Esophagus muscularis mucosa (tissue), 4 donors: ENCODE measurements around the gene IER5. TPM values are rescaled to one million over a fixed set of nuclear protein-coding genes. Genes with fewer than 3 reads are reported as not detected.
"Not testable (repeated sequence)": the region's sequence is repeated elsewhere in the genome, so short reads cannot be mapped to it uniquely, and the experiment has no call there.

Experiments used
- DNase-seq: peaks from one replicate; pipeline ENCODE4 v3.0.0-alpha.2; 2017; ENCODE audit errors: extremely low spot score
- H3K27ac ChIP-seq, 4 donors: fragments of 200-600 bp; sonication (generic); replicated peaks in 1 of 4; 1 replicate in 3 of 4; 2 replicates in 1 of 4; pipeline ENCODE4 v1.5.1; 2016 to 2019; ENCODE audit warnings: mild to moderate bottlenecking in 1 of 4
- H3K27me3 ChIP-seq, 4 donors: fragments of 200-600 bp; sonication (generic); one replicate each; pipeline versions ENCODE4 v1.5.1 to v1.6.0; 2016 to 2019
- H3K36me3 ChIP-seq, 4 donors: fragments of 200-600 bp; sonication (generic); one replicate each; pipeline ENCODE4 v1.5.1; 2016 to 2019
- H3K4me1 ChIP-seq, 4 donors: fragments of 200-600 bp; sonication (generic); one replicate each; pipeline ENCODE4 v1.5.1; 2016 to 2019
- H3K4me3 ChIP-seq, 4 donors: fragments of 200-600 bp; sonication (generic); 1 replicate in 2 of 4; 2 replicates in 2 of 4; pipeline ENCODE4 v1.5.1; 2016 to 2019; ENCODE audit warnings: mild to moderate bottlenecking in 4 of 4, moderate library complexity in 1 of 4
- H3K9me3 ChIP-seq, 4 donors: fragments of 200-600 bp; sonication (generic); 1 replicate in 3 of 4; 2 replicates in 1 of 4; pipeline ENCODE4 v1.5.1; 2016 to 2019
- EP300 ChIP-seq: sonication (generic); formaldehyde crosslinking; IDR thresholded peaks from one replicate; pipeline ENCODE4 v1.6.1; 2017; ENCODE audit warnings: antibody characterized with exemption
- POLR2A ChIP-seq: fragments of 450-650 bp; IDR thresholded peaks from one replicate; pipeline ENCODE4 v1.6.1; 2017; ENCODE audit warnings: antibody characterized with exemption, moderate library complexity, mild to moderate bottlenecking, low read depth
- POLR2AphosphoS5 ChIP-seq, 2 donors: sonication (generic); formaldehyde crosslinking; IDR thresholded peaks; one replicate each; pipeline ENCODE4 v1.6.1; 2017; ENCODE audit warnings: antibody characterized with exemption in 2 of 2
- WGBS: methylation state at CpG from one replicate; pipeline ENCODE4 v1.1.5; 2018; 5-methylcytosine and 5-hydroxymethylcytosine counted together
- intact Hi-C: fragments of 100-400 bp; cut with DNase I; formaldehyde crosslinking; loops from one replicate; pipeline ENCODE4 v1.15.1; 2023
- total RNA-seq, 4 donors: library from RNA; depleted of rRNA; stranded (reverse); fragments of >200 nt; gene quantifications; one replicate each; pipeline versions ENCODE4 v1.1.0 to v1.2.1, GENCODE V29; 2016
- TF ChIP-seq, protein P1 (sequence below), 3 experiments: fragments of 200-600 bp in 2 of 3; fragments of 450-650 bp in 1 of 3; sonication (generic) in 2 of 3; IDR thresholded peaks; one replicate each; pipeline ENCODE4 v1.5.1; 2017 to 2019; ENCODE audit warnings: antibody characterized with exemption in 3 of 3, mild to moderate bottlenecking in 2 of 3, moderate library complexity in 1 of 3

The IER5 gene
- total RNA-seq, 4 donors from 2014 or later: 14.5 to 22.0 (median 16.7) TPM

GRCh38 chr1:181115368-181115684 is 26.8 kb downstream of the IER5 start:
- no peaks in the 10 kb centered on the region for H3K36me3 ChIP-seq
- H3K9me3 ChIP-seq: no peaks in the 10 kb centered on the region
- 93% methylated on average over 3 of the region's 3 CpGs for WGBS
- TF ChIP-seq EP300: no peak
- TF ChIP-seq POLR2A: no peak
- no peak for TF ChIP-seq POLR2AphosphoS5 (IDR thresholded peaks at IDR 0.05)
- TF ChIP-seq, protein P1, sequence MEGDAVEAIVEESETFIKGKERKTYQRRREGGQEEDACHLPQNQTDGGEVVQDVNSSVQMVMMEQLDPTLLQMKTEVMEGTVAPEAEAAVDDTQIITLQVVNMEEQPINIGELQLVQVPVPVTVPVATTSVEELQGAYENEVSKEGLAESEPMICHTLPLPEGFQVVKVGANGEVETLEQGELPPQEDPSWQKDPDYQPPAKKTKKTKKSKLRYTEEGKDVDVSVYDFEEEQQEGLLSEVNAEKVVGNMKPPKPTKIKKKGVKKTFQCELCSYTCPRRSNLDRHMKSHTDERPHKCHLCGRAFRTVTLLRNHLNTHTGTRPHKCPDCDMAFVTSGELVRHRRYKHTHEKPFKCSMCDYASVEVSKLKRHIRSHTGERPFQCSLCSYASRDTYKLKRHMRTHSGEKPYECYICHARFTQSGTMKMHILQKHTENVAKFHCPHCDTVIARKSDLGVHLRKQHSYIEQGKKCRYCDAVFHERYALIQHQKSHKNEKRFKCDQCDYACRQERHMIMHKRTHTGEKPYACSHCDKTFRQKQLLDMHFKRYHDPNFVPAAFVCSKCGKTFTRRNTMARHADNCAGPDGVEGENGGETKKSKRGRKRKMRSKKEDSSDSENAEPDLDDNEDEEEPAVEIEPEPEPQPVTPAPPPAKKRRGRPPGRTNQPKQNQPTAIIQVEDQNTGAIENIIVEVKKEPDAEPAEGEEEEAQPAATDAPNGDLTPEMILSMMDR (IDR thresholded peaks at IDR 0.05): no peak
- DNase-seq: no peak
- H3K27me3 ChIP-seq: no peaks in the 10 kb centered on the region
- no peak overlapping the region for H3K4me3 ChIP-seq
- no peak overlapping the region for H3K27ac ChIP-seq
- intact Hi-C loops: no loop called here
- peaks cover 22 to 29% (median 26%) of the 10 kb centered on the region in 4 donors for H3K4me1 ChIP-seq

- H3K9me3 ChIP-seq, intact Hi-C loops, DNase-seq, H3K27ac ChIP-seq, H3K4me3 ChIP-seq, H3K36me3 ChIP-seq, H3K27me3 ChIP-seq: not testable (repeated sequence)
- H3K4me1 ChIP-seq: peaks cover 22 to 29% (median 26%) of the 10 kb centered on the region in 4 donors
- WGBS: 93% methylated on average over 9 of the region's 9 CpGs
Observed at GRCh38 chr1:181115971-181116370, 27.5 kb downstream of the IER5 start.

GRCh38 chr1:181116819-181117390 is 28.4 kb downstream of the IER5 start:
- 83% methylated on average over 3 of the region's 3 CpGs for WGBS
- Histone ChIP-seq H3K27me3 (no peaks in the 10 kb centered on the region), H3K4me3 (no peak overlapping the region), H3K4me1 (peaks cover 18 to 26% (median 22%) of the 10 kb centered on the region in 4 donors), H3K36me3 (no peaks in the 10 kb centered on the region), H3K9me3 (no peaks in the 10 kb centered on the region), H3K27ac (no peak overlapping the region)
- TF ChIP-seq POLR2AphosphoS5 (IDR thresholded peaks at IDR 0.05) (no peak), POLR2A (no peak), EP300 (no peak)
- TF ChIP-seq, protein P1 (IDR thresholded peaks at IDR 0.05): no peak
- intact Hi-C loops: no loop called here
- no peak for DNase-seq

- TF ChIP-seq POLR2A: no peak
- no peak for TF ChIP-seq POLR2AphosphoS5 (IDR thresholded peaks at IDR 0.05)
- no peak for TF ChIP-seq EP300
- TF ChIP-seq, protein P1 (IDR thresholded peaks at IDR 0.05): no peak
- Histone ChIP-seq H3K27ac (no peak overlapping the region), H3K9me3 (no peaks in the 10 kb centered on the region), H3K36me3 (no peaks in the 10 kb centered on the region), H3K27me3 (no peaks in the 10 kb centered on the region), H3K4me3 (no peak overlapping the region), H3K4me1 (peaks cover 8 to 16% (median 13%) of the 10 kb centered on the region in 4 donors)
- 71% methylated on average over 9 of the region's 9 CpGs for WGBS
- no peak for DNase-seq
- intact Hi-C loops: no loop called here
Observed at GRCh38 chr1:181117648-181118449, 29.3 kb downstream of the IER5 start.

DNA sequence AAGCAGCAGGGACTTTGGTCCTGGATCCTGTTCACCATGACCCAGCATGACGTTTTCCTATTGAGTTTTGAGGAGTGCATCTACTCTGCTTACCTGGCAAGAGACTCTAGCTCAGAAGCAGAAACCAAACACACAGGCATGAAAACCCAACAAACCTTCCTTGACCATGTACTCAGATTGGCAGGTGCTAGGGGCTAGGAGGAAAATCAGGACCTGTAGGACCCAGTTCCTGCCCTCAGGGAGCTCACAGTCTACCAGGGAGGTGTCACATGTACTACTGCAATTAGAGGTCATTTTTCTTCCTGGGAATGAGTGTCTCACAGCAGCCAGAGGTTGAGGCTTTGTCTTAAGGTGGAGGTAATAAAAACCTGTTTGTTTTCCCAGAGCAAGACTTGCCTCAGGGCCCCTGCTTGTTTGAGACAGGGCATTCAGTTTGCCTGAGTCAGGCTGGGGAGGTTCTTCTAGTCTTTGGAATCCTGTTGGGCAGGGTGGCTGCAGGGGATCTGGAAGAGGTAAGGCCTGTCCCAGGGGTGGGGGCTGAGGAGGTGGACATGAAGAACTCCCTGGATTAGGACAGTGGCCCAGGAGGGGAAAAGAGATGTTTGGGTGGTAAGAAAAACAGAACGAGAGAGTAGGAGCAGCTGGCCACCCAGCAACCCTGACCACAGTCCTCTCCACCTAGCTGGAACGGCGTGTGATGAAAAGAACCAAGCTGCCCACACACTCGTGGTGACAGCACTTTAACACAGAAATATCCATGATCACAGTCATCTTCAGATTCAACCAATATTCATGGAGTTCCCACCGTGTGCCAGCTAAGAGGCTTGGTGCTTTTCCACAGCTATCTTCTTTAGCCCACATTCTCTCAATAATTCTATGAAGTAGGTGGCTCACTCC is 30.8 kb downstream of the IER5 start:
- Histone ChIP-seq H3K4me3 (no peak overlapping the region), H3K4me1 (peaks cover 0 to 5% (median 2%) of the 10 kb centered on the region in 4 donors), H3K9me3 (no peaks in the 10 kb centered on the region), H3K36me3 (no peaks in the 10 kb centered on the region), H3K27ac (no peak overlapping the region), H3K27me3 (no peaks in the 10 kb centered on the region)
- 85% methylated on average over 6 of the region's 6 CpGs for WGBS
- TF ChIP-seq POLR2A (no peak), EP300 (no peak), POLR2AphosphoS5 (IDR thresholded peaks at IDR 0.05) (no peak)
- TF ChIP-seq, protein P1 (IDR thresholded peaks at IDR 0.05): no peak
- intact Hi-C loops: no loop called here
- DNase-seq: no peak
